HG02798 (cell line): ENCODE data around the gene RALGDS.
A peak's percentile ranks its signal among the peaks of the same experiment; 100 is the strongest.

Experiments used
- ATAC-seq: cut with Tn5 transposase; IDR thresholded peaks from one replicate; pipeline ENCODE4 v1.9.1; 2021; ENCODE audit warnings: mild to moderate bottlenecking; ENCODE audit not compliant: unreplicated experiment, poor library complexity

Gene RALGDS

GRCh38 chr9:133151601-133152525, 30.8 kb upstream of the RALGDS start:
- ATAC-seq: no peak

- ATAC-seq: no peak
Observed at GRCh38 chr9:133151041-133151440, 30.0 kb upstream of the RALGDS start.

- peak; percentile 75 for ATAC-seq
Observed at GRCh38 chr9:133149130-133150015, 28.3 kb upstream of the RALGDS start.

GRCh38 chr9:133148199-133149129, 27.4 kb upstream of the RALGDS start:
- no peak for ATAC-seq

GRCh38 chr9:133147412-133148198, 26.6 kb upstream of the RALGDS start:
- no peak for ATAC-seq

GRCh38 chr9:133146746-133147411, 25.8 kb upstream of the RALGDS start:
- no peak for ATAC-seq

GRCh38 chr9:133144904-133145851, 24.1 kb upstream of the RALGDS start:
- ATAC-seq: no peak

GRCh38 chr9:133144142-133144903, 23.3 kb upstream of the RALGDS start:
- ATAC-seq: peak; percentile 49

- ATAC-seq: no peak
Observed at GRCh38 chr9:133143639-133144141, 22.6 kb upstream of the RALGDS start.

- no peak for ATAC-seq
Observed at GRCh38 chr9:133142684-133143622, 21.9 kb upstream of the RALGDS start.

GRCh38 chr9:133141833-133142595, 21.0 kb upstream of the RALGDS start:
- ATAC-seq: no peak

- no peak for ATAC-seq
Observed at GRCh38 chr9:133140606-133141005, 19.6 kb upstream of the RALGDS start.

GRCh38 chr9:133140174-133140505, 19.1 kb upstream of the RALGDS start:
- no peak for ATAC-seq

GRCh38 chr9:133139246-133140173, 18.5 kb upstream of the RALGDS start:
- no peak for ATAC-seq
